Measurements from ENCODE around the gene TRAF4.

- TF ChIP-seq POLR2AphosphoS5 (IDR thresholded peaks at IDR 0.05; ENCODE audit: borderline replicate concordance, low read depth, low read length), result no peak
- TF ChIP-seq EZH2 (IDR thresholded peaks at IDR 0.05), result no peak
These were observed 14.8 kb downstream of the TRAF4 start for GRCh38 chr17:28758411-28759121.
